Measurements from ENCODE around the gene DEGS2.
"Not testable (repeated sequence)": the region's sequence is repeated elsewhere in the genome, so short reads cannot be mapped to it uniquely, and the experiment has no call there.

DEGS2 gene

DNA sequence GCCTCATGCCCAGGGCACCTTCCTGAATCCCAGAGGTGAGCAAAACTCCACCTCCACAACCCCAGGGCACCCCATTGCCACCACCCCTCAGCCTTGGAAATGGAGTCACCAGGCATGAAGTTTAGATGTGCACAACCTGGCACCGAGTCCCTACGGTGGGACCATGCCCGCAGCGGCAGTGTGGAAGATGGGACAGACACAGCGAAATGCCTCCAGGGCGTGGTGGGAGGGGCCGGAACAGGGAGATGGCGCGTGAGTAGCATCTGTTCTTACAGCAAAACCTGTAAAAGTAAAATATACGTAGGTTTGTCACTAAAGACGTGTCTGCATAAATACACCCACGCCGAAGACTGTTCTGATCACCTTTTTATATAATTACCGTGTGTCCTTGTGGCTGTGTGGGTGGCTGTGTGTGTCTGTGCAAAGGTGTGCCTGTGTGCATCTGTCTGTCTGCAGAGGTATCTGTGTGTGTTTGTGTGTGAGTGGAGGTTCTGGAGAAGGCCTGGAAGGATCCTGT is 17.4 kb upstream of the DEGS2 start:
- DNase-seq = no peak

DNA sequence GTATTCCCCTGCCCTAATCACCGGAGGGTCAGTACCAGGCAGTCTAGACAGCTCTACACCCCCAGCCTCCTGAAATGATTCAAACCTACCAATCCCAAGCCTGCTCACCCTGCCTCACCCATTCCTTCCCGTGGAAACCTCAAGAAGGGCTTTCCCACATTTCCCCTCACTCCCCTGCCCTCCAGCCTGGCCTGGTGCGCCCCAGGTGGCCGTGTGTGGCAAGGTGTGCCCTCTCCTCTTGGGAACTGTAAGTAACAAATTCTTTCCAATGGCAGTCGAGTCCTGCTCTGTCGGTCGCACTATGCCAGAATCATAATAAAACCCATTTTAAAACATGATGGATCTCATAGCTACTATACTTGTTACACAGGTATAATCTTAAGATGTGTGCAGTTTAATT is 13.9 kb upstream of the DEGS2 start:
- no peak for DNase-seq

- no peak for DNase-seq
Observed at GRCh38 chr14:100172811-100173210, 13.4 kb upstream of the DEGS2 start.

- no peak for DNase-seq
Observed at GRCh38 chr14:100170880-100171279, 11.4 kb upstream of the DEGS2 start.

DNA sequence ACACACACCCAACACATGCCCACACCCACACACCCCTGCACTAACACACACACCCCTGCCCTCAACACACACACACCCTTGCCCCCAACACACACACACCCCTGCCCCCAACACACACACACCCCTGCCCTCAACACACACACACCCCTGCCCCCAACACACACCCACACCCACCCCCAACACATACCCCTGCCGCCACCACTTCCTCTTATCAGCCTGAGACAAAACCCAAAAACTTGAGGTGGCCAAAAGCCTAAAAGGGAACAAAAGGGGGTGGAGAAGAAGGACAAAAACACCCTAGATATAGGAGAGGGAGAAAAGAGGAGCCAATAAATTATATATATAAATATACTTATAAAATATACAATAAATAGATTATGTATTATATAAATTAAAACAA is 9.1 kb upstream of the DEGS2 start:
- no peak for DNase-seq

- no peak for DNase-seq
Observed at GRCh38 chr14:100165831-100166440, 6.5 kb upstream of the DEGS2 start.

GRCh38 chr14:100165376-100165775 is 5.9 kb upstream of the DEGS2 start:
- no peak for DNase-seq

DNA sequence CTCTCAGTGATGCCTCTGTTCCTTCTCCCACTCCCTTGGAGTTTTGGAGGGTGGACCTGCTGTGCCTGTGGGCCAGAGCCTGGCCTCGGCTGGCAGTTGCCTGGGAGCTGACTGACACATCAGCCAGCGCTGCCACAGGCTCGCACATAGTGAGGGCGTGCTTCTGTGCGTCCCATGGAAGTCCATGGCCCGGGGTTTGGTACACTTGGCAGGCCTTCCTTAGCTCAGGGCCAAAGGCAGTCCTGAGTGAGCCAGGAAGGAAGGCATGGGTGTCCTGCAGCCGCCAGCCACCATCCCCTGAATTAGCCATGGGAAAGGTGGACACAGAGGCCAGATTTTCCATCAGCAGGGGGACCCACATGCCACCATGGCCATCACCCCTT is 1.1 kb upstream of the DEGS2 start:
- DNase-seq = no peak

- DNase-seq = no peak
Observed at GRCh38 chr14:100159865-100160533, 554 bp upstream of the DEGS2 start.

DNA sequence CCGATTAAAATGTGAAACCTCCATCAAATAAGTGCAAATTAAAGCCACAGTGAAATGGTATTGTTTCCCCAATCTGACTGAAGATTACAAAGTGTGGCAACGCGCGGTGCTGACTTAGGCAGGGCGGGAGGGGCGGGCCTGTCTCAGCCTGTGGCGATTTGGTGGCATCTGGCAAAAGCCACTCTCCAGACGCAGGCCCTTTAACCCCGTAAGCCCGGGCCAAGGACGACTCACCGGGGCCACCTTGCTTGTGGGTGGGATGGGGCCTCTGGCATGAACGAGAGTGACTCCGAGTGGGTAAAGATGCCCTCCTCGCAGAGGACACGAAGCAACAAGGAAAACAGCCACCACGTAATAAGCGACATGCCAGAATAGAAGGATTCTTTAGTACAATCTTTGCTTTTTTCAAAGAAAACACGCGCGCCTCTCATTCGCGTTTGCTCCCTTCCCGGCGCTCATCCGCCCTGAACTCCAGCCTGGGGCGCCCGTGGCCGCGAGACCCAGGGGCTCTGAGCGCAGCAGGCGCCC is 815 bp downstream of the DEGS2 start:
- no peak for DNase-seq

DNA sequence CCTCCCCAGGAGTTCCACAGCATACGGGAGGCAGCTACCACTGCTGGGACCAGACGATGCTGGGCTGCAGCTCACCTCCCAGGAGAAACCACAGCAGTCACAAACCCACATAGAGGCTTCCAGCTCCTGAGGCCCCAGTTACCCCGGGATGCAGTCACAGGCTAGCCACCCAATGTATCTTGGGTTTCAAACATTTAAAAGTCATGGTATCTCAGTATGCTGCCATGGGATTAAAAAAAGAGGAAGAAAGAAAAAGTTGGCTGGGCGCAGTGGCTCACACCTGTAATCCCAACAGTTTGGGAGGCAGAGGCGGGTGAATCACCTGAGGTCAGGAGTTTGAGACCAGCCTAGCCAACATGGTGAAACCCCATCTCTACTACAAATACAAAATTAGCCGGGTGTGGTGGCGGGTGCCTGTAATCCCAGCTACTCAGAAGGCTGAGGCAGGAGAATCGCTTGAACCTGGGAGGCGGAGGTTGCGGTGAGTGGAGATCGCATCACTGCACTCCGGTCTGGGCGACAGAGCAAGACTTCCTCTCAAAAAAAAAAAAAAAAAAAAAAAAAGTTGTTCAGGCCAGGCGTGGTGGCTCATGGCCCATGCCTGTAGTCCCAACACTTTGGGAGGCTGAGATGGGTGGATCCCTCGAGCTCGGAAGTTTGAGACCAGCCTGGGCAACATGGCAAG is 1.8 kb downstream of the DEGS2 start:
- not testable (repeated sequence) for DNase-seq

DNA sequence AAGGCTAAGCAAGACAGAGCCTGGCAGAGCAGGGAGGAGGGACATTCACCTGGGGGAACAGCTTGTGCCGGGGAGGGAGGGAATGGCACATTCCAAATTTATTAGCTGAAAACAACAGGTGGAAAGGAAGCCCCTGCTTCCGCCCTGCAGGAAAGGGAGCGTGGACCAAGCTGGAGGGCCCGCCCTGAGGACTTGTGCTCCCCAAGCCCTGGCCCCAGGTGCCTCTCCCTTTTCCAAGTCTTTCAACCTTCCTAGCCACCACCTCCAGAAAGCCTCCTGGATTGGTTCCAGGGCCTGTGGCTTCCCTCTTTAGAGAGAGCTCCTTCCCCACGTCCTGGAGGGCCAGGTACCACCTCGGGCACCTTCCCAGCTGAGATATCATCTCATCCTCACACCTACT is 2.7 kb downstream of the DEGS2 start:
- no peak for DNase-seq

GRCh38 chr14:100155756-100156616 is 3.5 kb downstream of the DEGS2 start:
- no peak for DNase-seq

- DNase-seq = no peak
Observed at GRCh38 chr14:100155049-100155621, 4.3 kb downstream of the DEGS2 start.

GRCh38 chr14:100153560-100153959 is 5.9 kb downstream of the DEGS2 start:
- DNase-seq = no peak

- no peak for DNase-seq
Observed at GRCh38 chr14:100152091-100152490, 7.4 kb downstream of the DEGS2 start.

DNA sequence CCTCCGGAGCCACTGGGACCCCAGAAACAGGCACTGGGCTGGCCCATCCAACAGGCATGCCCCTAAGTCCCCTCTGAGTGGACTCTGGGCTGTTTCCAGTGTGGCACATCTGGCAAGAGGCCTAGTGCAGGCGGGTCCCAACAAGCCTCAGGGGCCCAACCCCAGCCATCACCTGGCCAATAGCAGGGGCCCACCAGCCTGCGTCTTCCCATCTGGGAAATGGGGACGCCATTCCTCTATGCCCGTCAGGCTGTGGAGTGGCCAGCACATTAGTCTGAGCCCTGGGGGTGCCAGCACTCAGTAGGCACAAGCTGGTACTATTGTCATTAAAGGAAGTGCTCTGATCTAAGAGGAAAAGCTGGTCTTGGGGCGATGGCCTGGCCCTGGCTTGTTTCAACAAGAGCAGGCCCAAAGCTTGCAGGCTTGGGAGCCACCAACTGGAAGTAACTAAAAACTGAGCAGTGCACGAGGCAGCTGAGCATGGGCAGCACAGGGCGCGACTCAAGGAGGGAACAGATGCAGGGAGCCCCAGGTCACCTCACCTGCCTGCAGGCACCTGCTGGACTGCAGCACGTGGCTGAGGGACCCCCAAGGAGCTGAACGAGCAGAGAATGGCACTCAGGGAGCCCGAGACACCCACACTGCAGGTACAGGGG is 8.4 kb downstream of the DEGS2 start:
- DNase-seq = no peak

- DNase-seq = no peak
Observed at GRCh38 chr14:100149851-100150611, 9.4 kb downstream of the DEGS2 start.

DNA sequence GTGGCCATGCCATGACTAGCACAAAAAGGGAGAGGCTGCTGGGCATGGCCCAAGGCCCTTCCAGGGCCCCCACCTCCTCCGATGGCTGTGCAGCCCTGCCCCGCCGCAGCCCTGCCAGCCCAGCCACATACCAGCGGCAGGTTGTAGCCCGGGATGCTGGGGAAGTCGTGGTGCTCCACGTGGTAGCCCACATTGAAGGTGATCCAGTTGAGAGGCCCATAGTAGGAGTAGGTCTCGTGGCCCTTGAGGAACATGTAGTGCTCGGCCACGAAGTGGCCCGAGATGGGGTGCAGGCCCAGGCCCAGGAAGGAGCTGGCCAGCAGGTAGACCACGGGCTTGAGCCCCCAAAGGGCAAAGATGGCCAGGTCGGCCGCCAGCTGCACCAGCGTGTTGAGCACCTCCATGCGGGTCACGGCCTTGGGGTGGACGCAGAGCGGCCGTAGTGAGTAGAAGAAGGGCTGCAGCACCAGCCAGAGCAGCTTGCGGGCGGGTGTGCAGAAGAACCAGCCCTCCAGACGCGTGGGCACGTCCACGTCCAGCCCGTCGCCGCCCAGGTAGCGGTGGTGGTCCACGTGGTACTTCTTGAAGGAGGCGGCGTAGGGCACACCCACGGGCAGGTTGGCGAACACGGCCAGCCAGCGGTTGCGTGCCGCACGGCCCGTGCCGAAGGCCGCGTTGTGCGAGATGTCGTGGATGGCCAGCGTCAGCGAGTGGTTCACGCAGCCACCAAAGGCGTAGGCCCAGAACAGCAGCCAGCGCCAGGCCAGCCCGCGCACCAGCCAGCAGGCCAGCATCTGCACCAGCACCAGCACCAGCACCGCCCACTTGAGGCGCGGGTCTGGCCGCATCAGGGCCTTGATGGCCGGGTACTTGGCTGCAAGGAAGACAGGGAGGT is 10.4 kb downstream of the DEGS2 start:
- DNase-seq = no peak
